Measurements from ENCODE around the gene GKN1. TPM values are rescaled to one million over a fixed set of nuclear protein-coding genes. Genes with fewer than 3 reads are reported as not detected.

GKN1 gene
- total RNA-seq, 1 experiment from 2014 or later, result not detected

GRCh38 chr2:68992341-68992740 lies 17.9 kb downstream of the GKN1 start:
- WGBS (ENCODE audit: extremely low coverage, insufficient read length, low lambda C conversion rate), result no CpG with 5 or more reads among the region's 5 CpGs

More at GRCh38 chr2:68992341-68992740, 17.9 kb downstream of the GKN1 start:
- no peak overlapping the region for H2BK20ac ChIP-seq (ENCODE audit: low read depth, low read length, poor library complexity, severe bottlenecking)
- no peak overlapping the region for H2AK5ac ChIP-seq (ENCODE audit: insufficient read length, low read length)
- Mint-ChIP-seq H3K36me3 (ENCODE audit: insufficient read depth in 1 of 3, low read depth in 3 of 3) (no peaks in the 10 kb centered on the region; a peak in 1 of 7 replicates), H3K27ac (no peak overlapping the region), H3K4me3 (no peak overlapping the region), H3K4me1 (no peaks in the 10 kb centered on the region), H3K27me3 (ENCODE audit: low read depth) (peaks cover 6% of the 10 kb centered on the region), H3K9me3 (no peaks in the 10 kb centered on the region)
- H4K20me1 ChIP-seq (ENCODE audit: control insufficient read depth, insufficient read depth, insufficient read length), result no peaks in the 10 kb centered on the region
- H3K79me1 ChIP-seq (ENCODE audit: insufficient read depth, low read depth, low read length, poor library complexity, severe bottlenecking), result no peaks in the 10 kb centered on the region
- H4K91ac ChIP-seq (ENCODE audit: insufficient read length, low read depth, low read length), result no peak overlapping the region
- no peak overlapping the region for H3K9ac ChIP-seq (ENCODE audit: extremely low read depth, insufficient read length, low read length)
- H3K27me3 ChIP-seq (ENCODE audit: insufficient read depth, low read length), result no peaks in the 10 kb centered on the region
- no peak overlapping the region for H3K4ac ChIP-seq (ENCODE audit: low read depth, low read length)
- H3K23ac ChIP-seq (ENCODE audit: insufficient read length, low read depth, low read length), result no peak overlapping the region
- H4K5ac ChIP-seq (ENCODE audit: insufficient read length, low read depth, low read length), result no peak overlapping the region
- no peak overlapping the region for H3K14ac ChIP-seq (ENCODE audit: insufficient read depth, low read length)
- H2BK120ac ChIP-seq (ENCODE audit: low read depth, low read length, poor library complexity, severe bottlenecking), result no peak overlapping the region
- H3T11ph ChIP-seq (ENCODE audit: low read length), result no peak overlapping the region
- no peak overlapping the region for H3K56ac ChIP-seq (ENCODE audit: insufficient read length, low read depth, low read length)
- no peak overlapping the region for H2BK12ac ChIP-seq (ENCODE audit: insufficient read length, low read depth, low read length)
- no peaks in the 10 kb centered on the region for H3K23me2 ChIP-seq (ENCODE audit: insufficient read length, low read depth, low read length, poor library complexity, severe bottlenecking)
- H3K27ac ChIP-seq (ENCODE audit: insufficient read length, low read depth, low read length), result no peak overlapping the region
- no peaks in the 10 kb centered on the region for H3K4me1 ChIP-seq (ENCODE audit: insufficient read depth, low read length)
- no peak overlapping the region for H2BK5ac ChIP-seq (ENCODE audit: insufficient read length, low read length)
- H4K8ac ChIP-seq (replicated peaks; ENCODE audit: insufficient read length, low read depth, low read length), result no peak overlapping the region
- H3K9me3 ChIP-seq (ENCODE audit: control insufficient read depth, low read depth, low read length), result no peaks in the 10 kb centered on the region
- no peak overlapping the region for H3K18ac ChIP-seq (ENCODE audit: insufficient read length, low read depth, low read length)
- H2BK15ac ChIP-seq (ENCODE audit: low read depth, low read length), result no peak overlapping the region
- no peak for DNase-seq
- no peak for TF ChIP-seq CTCF (conservative IDR thresholded peaks at IDR 0.05)
- no peaks in the 10 kb centered on the region for H3K79me2 ChIP-seq (ENCODE audit: insufficient read depth, low read length)
- H3K4me2 ChIP-seq (ENCODE audit: insufficient read depth, insufficient read length, low read length), result no peak overlapping the region
- H2AFZ ChIP-seq (ENCODE audit: low read length), result no peak overlapping the region
